ENCODE data around the gene NDRG4.

DNA sequence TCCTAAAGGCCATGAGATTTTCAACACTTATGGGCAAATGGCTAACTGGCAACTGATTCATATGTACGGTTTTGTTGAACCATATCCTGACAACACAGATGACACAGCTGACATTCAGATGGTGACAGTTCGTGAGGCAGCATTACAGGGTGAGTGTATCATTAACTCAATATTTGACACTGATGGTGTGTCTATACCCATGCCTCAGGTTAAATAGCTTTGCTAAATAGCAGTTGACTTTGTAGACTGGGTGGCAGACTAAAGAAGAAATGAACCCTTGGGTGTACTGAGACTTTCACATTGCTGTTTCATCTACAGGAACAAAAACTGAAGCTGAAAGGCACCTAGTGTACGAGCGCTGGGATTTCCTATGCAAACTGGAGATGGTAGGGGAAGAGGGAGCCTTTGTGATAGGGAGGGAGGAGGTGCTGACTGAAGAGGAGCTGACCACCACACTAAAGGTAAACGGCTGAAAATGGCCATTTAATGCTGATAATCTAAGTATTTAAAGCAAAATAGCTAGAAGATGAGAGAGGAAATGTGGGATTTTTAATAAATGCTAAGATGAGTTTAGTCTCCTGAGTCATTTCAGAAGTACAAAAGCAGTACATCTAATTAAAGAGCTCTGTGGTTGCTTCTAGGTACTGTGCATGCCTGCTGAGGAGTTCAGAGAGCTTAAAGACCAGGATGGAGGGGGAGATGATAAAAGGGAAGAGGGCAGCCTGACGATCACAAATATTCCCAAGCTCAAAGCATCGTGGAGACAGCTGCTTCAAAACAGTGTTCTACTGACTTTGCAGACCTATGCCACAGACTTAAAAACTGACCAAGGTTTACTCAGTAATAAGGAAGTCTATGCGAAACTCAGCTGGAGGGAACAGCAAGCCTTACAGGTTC, 18.4 kb downstream of the NDRG4 start:
- TF ChIP-seq POLR2A (IDR thresholded peaks at IDR 0.05) (no peak), CTCF (IDR thresholded peaks at IDR 0.05) (no peak), EP300 (IDR thresholded peaks at IDR 0.05) (no peak)

All from gastroesophageal sphincter (tissue), 3 donors.